HG02885 (cell line): ENCODE results near the gene TLR4.

Source experiments
- ATAC-seq: cut with Tn5 transposase; IDR thresholded peaks from one replicate; pipeline ENCODE4 v1.9.1; 2021; ENCODE audit warnings: mild to moderate bottlenecking; ENCODE audit not compliant: unreplicated experiment, poor library complexity

Gene TLR4

DNA sequence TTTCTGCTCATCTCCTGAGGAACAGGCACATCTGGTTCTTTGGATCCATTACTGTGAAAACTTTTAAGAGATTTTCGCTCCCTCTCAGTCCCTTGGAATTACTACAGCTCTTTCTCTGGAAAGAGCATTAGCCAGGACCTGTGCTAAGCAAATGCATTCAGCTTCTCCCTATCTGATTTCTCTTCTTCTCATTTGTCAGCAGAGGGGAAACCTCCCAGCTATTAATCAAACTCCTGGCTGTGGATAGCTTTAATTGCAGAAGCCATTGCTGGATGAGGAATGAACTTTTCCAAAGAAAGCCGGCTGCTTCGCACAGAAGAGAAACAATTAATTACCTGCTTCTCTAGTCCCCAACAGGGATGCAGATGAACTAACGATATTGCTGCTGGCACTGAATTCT lies 37.9 kb downstream of the TLR4 start:
- ATAC-seq: no peak

DNA sequence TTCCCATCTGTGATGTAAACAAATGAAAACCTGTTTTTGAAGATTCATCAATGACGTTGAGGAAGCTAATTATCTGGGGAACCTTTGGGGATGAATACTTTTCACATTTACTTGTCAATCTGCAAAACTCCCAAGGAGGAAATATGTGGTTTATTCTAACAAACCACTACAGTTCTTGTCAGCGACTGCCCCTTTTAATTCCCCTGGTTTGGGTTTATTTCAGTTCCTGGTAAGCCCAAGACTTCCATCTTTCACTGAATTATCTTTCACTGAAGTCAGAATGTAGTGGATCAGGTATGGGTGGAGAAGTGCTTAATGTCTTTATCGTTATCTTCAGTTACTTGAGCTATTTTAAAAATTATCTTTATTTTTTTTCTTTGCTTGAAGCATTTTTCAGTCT lies 40.2 kb downstream of the TLR4 start:
- no peak for ATAC-seq

- no peak for ATAC-seq
These were observed 40.7 kb downstream of the TLR4 start for GRCh38 chr9:117744856-117745389.

DNA sequence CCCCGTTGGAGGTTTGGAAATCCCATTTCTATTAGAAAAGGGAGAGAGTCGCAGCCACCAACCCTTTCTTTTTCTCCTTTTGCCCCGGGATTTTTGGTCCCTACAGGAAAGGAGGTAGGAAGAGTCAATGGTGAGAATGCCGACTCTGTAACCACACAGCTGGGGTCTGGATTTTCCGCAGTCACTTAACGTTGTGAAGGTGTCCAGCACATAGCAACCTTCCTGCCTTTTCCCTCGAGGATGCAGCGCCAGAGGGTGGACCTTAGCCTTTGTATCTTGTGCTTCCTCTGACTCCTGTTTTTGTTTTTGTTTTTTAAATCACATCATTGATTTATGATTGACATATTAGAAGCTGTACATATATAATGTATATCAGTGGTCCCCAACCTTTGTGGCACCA lies 41.4 kb downstream of the TLR4 start:
- no peak for ATAC-seq

GRCh38 chr9:117746263-117746662 lies 42.1 kb downstream of the TLR4 start:
- no peak for ATAC-seq

GRCh38 chr9:117747386-117747970 lies 43.3 kb downstream of the TLR4 start:
- ATAC-seq: no peak

DNA sequence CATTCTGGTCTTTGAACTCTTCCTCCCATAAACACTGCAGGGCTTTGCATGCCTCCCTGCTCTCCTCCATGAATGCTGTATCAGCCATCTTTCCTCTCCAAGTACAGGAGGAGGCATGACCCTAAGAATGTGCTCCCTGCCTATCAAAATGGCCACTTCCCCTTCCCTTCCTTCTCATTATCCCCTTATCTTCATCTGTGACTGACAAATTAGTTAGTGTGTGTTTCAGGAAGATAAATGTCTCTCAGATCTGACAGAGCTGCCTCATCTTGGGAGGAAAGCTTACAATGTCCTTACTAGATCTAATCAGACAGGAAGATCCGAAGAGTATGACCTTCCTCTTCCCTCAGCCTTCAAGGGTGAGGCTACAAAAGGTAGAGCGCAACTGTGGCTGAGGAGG lies 46.2 kb downstream of the TLR4 start:
- no peak for ATAC-seq

DNA sequence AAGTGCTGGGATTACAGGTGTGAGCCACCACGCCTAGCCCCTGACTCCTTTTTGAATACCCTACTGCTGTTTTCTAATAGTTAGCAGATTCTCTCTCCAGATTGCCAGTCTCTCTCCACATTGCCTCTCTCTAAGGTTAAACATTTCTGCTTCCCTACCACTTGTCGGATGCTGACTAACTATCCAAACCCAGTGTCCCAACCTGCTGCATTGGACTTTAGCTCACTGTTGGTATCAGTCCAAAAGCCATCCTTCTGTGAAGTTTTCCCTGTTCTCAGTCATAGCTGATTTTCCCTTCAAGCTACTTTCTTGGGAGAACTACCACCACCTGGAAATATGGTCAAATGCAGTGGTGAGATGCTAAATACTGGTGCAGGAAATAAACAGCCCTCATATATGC lies 48.7 kb downstream of the TLR4 start:
- no peak for ATAC-seq

DNA sequence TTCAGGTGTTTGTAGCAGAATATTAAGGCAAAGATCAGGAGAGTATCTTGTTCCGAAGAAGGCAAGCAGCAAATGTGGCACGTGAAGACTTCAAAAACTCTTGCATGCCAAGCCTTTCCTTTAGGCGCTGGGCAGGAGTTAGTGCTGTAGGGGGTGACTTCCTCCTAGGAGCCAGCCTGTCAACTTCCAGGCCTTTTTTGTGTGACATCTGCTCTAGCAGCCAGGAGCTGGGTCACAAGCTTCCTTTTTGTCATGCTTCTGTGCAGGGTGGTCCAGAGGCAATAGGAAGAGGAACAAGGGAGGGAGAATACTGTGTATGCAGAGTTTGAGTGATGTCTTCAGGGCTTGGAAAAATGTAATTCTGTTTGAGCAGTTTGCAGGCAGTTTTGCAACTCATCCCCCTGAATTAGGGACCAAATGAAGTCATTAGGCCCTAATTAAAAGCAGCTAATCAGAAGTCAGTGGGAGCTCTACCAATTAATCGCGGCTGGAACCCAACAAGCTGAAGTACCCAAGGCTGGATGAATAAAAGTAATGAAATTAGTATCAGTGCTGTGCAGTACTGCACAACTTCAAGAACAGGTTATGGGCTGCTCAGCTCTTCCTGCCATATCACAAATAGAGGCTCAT lies 53.5 kb downstream of the TLR4 start:
- no peak for ATAC-seq

GRCh38 chr9:117763314-117763713 lies 59.1 kb downstream of the TLR4 start:
- ATAC-seq: no peak

GRCh38 chr9:117768750-117769395 lies 64.7 kb downstream of the TLR4 start:
- ATAC-seq: no peak

DNA sequence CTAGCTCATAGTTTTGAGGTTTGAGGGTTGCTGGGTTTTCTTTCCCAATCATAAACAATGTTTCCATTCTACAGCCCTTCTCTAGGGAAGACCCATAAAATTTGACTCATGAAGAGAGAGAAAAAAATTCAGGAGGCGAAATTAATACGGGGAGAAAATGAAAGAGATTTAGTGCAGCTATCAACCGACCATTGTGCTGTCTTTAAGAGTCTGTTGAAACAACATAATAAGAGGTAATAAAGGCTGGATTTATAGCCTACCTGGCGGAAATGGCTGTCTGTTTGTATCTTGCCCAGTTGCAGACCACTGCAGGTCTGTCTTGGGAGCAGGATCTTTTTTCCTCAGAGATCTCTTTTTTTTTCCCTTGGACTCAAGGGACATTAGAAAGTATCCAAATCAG lies 66.9 kb downstream of the TLR4 start:
- no peak for ATAC-seq

DNA sequence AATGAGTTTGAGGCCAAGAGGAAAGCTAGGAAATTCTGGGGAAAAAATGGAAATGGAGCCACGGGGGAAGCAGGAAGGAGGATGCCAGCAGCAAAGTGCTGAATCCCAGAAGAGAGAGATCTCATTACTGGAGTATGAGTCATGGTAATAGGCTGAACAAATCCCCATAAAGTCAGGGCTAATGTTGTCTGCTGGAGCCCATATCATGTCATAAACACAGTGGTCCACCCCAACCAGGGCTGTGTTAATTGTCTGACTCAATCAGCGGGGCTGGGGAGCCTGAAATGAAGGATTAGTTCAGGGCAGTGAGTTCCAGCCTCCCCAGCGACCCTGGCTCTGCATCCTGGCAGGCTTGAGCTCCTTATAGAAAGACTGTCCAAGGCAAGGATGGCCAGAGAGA lies 68.8 kb downstream of the TLR4 start:
- no peak for ATAC-seq
